ENCODE results near the gene ANKS1B. TPM values are rescaled to one million over a fixed set of nuclear protein-coding genes. Genes with fewer than 3 reads are reported as not detected.

ANKS1B gene
- total RNA-seq, 1 donor from 2014 or later = not detected

DNA sequence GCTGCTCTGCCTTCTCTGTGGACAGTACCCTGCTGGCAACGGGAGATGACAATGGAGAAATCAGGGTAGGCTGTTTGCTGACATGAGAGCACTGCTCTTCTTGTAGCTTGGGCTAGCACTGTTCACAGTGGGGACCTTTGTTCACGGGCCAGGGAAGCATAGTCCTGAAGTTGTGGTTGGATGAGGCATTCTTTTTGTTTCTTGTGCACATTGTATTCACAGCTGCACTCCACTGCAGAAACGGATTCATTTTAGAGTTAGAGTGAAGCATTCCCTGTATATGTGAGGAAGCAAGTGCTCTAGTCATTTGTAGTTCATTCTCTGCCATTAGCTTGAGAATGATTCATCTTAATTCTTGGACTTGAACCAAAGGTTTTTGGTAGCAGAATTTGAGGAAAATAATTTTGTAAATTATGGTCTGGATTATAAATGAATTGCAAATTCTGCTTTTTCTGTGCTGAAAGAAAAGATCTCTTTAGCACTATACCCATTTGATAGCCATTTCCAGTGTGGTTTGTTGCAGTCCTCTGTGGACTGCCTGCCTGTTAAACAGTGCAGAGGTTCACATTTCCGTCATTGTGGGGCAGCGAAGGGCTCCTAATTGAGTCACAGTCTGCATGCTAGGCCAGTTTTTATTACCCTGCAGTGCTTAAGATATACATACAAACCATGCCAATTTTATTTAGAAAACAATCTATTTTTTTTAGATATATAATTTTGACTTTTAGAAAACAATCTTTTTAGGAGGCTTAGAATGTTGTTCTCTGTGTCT lies 1259.1 kb downstream of the ANKS1B start:
- no peak for DNase-seq (ENCODE audit: extremely low read depth, low read depth, low spot score)

DNA sequence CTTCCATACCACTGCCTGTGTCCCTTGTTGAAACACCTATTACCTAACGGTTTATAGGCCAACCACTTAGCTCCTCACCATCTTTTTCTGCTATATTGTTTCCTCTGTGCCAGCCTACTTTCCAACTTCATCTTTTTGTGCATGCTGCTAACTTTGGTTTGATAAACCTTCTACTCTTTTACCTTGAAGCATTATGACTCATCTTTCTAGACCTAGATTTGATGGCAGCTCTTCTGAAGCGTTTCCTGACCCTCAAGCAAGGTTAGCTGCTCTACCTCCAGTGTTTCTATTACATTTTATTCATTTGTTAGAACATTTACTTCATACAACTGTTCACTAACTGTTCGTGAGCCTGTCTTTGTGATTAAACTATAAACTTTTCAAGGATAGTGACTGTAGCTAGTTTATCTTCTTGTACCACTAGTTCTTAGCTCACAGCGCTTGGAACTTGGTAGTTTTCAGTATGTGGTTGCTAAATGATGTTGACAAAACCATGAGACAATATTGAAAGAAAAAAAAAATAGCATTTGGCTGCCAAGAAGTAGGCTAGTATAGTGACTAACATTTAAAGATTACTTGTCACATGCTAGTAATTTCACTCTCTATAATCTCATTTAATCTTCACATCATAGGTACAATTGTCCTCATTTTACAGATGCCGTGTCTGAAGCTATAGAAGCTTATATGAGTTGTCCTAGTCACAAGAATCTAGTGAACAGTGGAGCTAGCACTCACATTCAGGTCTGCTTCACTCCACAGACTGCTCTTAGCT lies 1260.2 kb downstream of the ANKS1B start:
- DNase-seq (ENCODE audit: extremely low read depth, low read depth, low spot score) = no peak

DNA sequence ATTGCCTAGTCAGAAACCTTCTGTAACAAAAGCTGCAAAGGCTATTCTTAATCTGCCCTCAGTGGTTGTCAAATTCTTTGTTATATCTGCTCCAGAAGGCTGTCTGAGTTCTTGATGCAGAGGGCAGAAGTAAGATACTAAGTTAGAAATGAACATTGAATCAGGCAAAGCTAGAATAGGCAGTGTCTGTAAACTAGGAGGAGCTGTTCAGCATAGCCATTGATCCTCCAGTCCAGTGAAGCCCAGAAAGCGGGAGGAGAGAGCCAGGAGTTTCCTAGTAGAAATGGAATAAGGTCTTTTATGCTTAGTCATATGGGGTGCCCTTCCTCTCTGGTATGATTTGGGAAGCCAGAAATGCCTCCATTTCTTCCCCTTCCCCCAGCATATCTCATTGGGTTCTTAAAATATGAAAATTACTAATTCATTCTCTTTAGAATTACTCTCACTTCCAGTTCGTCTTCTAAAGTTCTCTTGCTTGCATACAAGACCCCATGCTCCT lies 1263.5 kb downstream of the ANKS1B start:
- no peak for DNase-seq (ENCODE audit: extremely low read depth, low read depth, low spot score)

DNA sequence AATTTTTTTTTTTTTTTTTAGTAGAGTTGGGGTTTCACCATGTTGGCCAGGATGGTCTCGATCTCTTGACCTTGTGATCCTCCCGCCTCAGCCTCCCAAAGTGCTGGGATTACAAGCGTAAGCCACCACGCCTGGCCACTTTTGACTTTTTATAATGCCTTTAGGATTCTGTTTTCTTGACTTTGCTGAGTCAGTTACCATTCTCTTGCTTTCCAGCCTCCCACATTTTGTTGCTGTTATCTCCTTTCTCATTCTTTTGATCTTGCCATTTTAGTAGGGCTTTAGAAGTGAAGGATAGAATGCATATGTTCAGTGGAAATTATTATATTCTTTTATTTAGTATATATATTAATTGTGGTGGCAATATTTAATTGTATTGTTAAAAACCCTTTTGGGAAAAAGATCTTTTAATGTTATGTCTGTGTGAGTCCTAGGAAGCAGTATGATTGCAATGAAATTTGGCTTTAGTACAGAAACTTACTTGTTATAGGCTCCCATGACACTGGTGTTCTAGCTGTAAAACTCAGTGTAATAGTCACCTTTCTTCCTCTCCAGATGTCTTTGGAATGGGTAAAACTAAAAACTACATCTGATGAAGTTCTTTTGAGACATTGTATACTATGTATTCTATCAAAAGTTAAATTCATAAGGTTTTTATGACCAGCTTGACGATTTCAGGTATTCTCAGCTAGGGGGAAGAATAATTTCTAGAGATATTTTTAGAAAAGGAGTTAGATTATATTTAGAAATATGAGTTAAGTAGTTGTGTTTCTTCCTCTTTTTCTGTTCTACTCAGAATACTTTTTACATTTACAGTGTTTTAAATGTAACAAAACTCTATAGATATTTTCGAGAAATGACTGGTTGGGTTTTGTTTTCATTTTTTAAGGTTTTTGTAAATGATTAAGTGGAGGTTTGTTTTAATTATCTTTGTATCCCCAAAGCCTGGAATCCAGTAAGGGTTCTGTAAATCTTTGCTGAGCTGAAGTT lies 1264.9 kb downstream of the ANKS1B start:
- DNase-seq (ENCODE audit: extremely low read depth, low read depth, low spot score) = no peak

DNA sequence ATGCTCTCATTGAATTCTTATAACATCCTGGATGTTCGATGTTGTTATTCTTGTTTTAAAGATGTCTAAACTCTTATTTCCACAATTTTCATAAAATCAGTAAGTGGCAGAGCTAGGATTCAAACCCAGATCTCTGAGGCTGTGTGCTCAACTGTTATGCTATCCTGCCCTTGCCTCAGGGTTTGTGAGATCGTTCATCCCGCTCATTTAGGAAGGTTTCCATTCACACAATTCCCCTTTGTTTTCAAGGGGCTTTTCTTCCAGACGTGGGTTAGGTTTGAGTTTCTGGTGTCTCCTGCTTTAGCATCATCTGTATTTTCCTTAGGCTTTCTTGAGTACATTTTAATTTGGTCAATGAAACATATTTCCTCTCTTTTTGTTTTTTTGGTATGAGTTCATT lies 1270.3 kb downstream of the ANKS1B start:
- no peak for DNase-seq (ENCODE audit: extremely low read depth, low read depth, low spot score)

DNA sequence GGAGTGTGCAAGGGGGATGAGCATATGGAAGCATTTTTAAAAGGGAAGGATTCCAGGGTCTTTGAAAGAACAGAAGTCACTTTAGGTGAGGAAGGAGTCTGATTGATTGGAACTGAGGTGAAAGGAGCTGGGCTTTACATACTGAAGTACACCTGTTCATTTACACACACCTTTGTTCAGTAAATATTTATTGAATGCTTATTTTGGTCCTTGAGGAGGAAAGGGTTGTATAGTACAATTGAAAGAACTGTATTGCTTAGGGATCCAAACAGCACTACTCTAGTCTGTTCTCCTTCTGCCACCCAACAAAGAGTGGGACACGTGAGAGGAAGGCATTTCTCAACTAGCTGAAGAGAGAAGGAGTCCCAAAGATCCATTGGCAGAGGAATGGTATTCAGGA lies 1275.7 kb downstream of the ANKS1B start:
- no peak for DNase-seq (ENCODE audit: extremely low read depth, low read depth, low spot score)

DNA sequence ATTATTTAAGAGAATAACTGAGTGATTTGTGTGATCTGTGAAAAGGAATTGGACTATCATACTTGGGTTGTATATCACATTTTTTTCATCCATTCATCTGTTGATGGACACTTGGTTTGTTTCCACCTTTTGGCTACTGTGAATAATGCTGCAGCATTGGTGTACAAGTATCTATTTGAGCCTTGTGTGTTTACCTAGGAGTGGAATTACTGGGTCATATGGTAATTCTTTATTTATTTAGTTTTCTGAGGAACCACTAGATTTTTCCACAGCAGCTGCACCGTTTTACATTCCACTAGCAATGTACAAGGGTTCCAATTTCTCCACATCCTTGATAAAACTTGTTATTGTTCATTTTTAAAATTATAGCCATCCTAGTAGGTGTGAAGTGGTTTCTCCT lies 1283.6 kb downstream of the ANKS1B start:
- no peak for DNase-seq (ENCODE audit: extremely low read depth, low read depth, low spot score)

DNA sequence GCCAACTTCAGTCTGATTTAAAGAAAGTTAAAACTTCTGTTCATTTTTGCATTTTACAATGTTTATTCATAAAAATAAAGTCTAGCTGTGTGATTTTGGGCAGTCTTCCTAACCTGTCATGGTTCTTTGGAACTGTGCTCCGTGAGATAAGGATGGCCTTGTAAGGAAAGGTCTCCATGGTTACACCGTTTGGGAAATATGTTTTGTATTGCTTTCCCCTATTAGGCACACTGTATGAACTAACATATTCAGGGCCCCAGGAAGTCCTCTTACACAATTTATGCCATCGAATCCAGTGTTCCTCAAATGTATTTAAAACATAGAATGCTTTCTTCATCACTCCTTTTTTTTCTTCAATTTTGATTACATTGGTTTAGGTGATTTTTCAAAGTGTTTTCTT lies 1285.2 kb downstream of the ANKS1B start:
- DNase-seq (ENCODE audit: extremely low read depth, low read depth, low spot score) = no peak

DNA sequence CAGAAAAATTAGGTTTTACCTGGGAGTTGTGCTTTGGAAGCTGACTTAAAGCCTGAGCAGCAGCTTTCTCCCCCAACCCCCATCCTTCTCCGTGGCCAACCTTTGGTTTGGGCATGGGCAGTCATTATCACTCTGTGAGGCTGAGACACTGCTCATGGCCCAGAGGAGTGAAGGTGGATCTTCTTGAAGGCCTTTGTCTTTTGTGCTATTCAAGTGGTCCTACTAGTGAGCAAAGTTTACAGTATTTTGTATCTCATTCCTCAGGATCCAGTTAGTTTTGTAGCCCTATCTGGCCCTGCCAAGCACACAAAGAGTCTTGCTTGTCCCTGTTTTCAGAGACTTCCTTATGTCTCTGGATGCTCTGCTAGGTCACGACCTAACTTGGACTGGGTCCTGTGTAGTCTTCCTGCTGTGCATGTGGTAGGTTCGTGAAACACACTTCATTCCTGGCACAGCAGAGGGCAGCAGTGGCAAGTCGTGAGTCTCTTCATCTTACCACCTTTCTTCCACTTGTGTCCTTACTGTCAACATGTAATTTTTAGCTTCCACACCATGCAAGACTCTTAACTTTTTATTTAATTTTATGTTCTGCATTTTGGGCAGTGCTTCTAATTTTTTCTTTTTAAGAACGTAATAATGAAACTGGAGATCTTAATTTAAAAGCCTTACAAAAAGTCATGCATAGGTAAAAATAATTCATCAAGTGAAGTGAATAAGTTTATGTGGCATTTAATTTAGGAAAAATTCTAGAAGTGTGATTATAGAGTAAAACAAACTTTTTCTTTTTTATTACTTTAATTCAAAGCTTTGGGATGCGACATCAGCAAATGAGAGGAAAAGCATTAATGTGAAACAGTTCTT lies 1285.9 kb downstream of the ANKS1B start:
- DNase-seq (ENCODE audit: extremely low read depth, low read depth, low spot score) = no peak

DNA sequence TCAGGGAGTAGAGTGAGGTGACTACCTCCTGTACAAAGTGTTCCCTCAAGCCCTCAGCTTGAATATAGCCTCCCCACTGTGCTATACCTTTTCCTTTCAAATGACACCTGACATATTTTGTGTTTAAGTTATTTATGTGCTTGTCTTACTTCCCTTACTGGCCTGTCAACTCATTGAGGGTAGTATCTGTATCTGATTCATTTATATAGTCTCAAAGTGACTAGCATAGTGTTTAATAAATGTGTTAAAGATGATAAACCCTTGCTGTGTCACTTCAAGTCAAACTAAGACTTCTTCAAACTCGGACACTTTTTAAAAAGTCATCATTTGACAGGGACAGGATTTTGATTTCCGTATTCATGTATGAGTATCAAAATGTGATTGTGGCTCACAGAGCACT lies 1287.5 kb downstream of the ANKS1B start:
- no peak for DNase-seq (ENCODE audit: extremely low read depth, low read depth, low spot score)

DNA sequence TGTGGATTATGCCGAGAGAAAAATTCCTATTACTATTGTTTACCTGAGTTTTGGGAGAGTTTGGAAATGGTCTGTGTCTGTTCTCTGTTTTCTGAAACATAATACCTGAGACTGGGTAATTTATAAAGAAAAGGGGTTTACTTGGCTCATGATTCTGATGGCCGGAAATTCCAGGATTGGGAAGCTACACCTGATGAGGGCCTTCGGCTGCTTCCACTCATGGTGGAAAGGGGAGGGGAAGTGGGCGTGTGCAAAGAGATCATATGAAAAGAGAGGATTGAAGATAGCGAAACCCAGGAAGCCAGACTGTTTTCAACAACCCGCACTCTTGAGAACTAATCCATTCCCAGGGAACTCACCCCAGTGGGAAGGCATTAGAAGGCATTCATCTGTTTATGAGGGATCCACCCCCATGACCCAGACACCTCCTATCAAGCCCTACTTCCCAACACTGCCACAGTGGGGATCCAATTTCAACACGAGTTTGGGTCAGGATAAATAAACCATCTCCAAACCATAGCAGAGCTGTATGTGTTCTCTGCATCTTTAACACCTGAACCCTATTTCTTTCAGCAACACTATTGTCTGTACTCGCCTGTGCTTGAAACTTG lies 1288.6 kb downstream of the ANKS1B start:
- no peak for DNase-seq (ENCODE audit: extremely low read depth, low read depth, low spot score)

DNA sequence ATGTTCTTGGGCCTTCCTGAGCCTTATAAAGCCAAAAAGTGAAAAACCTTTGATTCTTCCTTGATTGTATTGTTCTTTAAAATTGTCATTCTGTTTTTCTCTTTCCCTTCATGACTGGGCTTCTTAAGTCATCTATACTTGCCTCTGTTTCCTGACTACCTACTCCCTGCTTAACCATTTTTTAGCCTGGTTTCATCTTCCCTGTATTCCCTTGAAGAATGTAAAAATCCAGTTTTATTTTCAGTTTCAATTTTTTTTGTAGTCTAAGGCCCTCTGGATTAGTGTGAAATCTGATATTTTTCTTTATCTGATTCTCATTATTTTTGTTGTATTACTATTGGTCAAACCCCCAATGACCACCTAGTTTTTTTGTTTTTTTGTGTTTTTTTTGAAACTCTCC lies 1293.4 kb downstream of the ANKS1B start:
- DNase-seq (ENCODE audit: extremely low read depth, low read depth, low spot score) = no peak

DNA sequence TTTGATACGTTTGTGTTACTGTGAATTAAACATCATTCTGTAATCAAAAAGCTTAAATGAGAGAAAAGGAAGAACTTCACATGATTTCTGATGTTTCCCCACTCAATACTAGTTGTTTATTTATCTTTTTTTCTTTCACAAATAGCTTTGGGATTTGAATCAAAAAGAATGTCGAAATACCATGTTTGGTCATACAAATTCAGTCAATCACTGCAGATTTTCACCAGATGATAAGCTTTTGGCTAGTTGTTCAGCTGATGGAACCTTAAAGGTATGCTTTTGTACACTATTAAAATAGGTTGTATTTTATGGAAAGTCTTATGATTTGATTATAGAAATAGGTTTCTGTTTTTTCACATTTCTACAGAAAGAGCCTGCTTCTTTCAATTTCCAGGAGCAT lies 1298.1 kb downstream of the ANKS1B start:
- no peak for DNase-seq (ENCODE audit: extremely low read depth, low read depth, low spot score)

Other genes with a start within 250 kb of the ANKS1B start
- 8.6 and 14.9 TPM in 2 replicates for gene BLTP3B, start 157.9 kb upstream of the ANKS1B start, total RNA-seq
- 11.9 and 14.1 TPM in 2 replicates for gene ACTR6, start 215.9 kb upstream of the ANKS1B start, total RNA-seq

All from glomerular endothelial cell (primary cell).